BJ (cell line): Measurements from ENCODE around the gene BIRC3. TPM values are rescaled to one million over a fixed set of nuclear protein-coding genes. Genes with fewer than 3 reads are reported as not detected.

Source experiments
- CTCF ChIA-PET: fragments of 350-600 bp; formaldehyde crosslinking; extraction: SDS; loops from one replicate; lab custom pipeline; 2021; ENCODE audit warnings: antibody characterized with exemption, inconsistent platforms; lab: Yijun Ruan, JAX
- POLR2A ChIA-PET: fragments of 300-600 bp; sonication (Branson Sonifier 250); formaldehyde crosslinking; extraction: SDS; loops from one replicate; lab custom pipeline; 2021; ENCODE audit warnings: antibody characterized with exemption; lab: Charles Lee
- DNase-seq: peaks from one replicate; pipeline ENCODE4 v3.0.0-alpha.2; 2011; ENCODE audit warnings: low read depth
- H3K27me3 ChIP-seq: 2 replicates; pipeline ENCODE4 v1.6.0; 2011; ENCODE audit warnings: low read length; ENCODE audit not compliant: control insufficient read depth, insufficient read depth
- H3K36me3 ChIP-seq: 2 replicates; pipeline ENCODE4 v1.5.1; 2011; ENCODE audit warnings: low read length; ENCODE audit not compliant: control insufficient read depth, insufficient read depth
- H3K4me3 ChIP-seq: 2 replicates; pipeline ENCODE4 v1.5.1; 2011; ENCODE audit warnings: low read depth, mild to moderate bottlenecking, control low read depth, low read length
- polyA plus RNA-seq: library from polyadenylated mRNA; depleted of rRNA; stranded (reverse); fragments of >200 nt; gene quantifications from 2 replicates; pipeline ENCODE4 v1.2.3, GENCODE V29; 2011
- TF ChIP-seq, protein P1 (sequence below): IDR thresholded peaks from 2 replicates; pipeline ENCODE4 v1.5.1; 2011; ENCODE audit warnings: low read depth, mild to moderate bottlenecking, control low read depth, inconsistent platforms, low read length, moderate library complexity; ENCODE audit not compliant: insufficient read depth

The BIRC3 gene
- polyA plus RNA-seq, 1 experiment: 0.48 TPM

DNA sequence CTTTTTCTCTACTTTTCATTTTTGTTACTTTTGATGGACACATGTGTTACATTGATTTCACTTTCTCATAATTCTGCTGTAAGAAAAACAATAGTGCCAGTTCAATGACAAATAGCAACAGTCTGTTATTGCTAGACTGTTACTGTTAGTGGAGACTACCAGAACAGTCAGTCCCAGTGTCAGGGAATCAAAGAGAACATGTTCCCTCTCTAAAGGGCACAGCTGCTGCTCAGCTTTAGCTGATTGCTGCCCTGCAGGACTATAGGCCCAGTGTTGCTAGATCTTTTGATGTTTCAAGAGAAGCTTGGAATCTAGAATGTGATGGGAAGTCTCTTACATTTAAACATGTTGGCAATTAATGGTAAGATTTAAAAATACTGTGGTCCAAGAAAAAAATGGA lies 3.4 kb downstream of the BIRC3 start:
- POLR2A ChIA-PET: interaction anchor here (0.5 kb wide), 1 partner anchor 211 kb away, joined by 4 read pairs; no protein-coding TSS in a partner anchor

DNA sequence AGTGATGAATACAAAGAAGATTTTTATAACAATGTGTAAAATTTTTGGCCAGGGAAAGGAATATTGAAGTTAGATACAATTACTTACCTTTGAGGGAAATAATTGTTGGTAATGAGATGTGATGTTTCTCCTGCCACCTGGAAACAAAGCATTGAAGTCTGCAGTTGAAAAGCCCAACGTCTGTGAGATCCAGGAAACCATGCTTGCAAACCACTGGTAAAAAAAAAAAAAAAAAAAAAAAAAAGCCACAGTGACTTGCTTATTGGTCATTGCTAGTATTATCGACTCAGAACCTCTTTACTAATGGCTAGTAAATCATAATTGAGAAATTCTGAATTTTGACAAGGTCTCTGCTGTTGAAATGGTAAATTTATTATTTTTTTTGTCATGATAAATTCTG lies 5.3 kb downstream of the BIRC3 start:
- Histone ChIP-seq H3K4me3 (no peak overlapping the region), H3K36me3 (no peaks in the 10 kb centered on the region), H3K27me3 (no peaks in the 10 kb centered on the region)
- POLR2A ChIA-PET: no interaction called here
- CTCF ChIA-PET: no interaction called here
- no peak for DNase-seq
- TF ChIP-seq, protein P1, sequence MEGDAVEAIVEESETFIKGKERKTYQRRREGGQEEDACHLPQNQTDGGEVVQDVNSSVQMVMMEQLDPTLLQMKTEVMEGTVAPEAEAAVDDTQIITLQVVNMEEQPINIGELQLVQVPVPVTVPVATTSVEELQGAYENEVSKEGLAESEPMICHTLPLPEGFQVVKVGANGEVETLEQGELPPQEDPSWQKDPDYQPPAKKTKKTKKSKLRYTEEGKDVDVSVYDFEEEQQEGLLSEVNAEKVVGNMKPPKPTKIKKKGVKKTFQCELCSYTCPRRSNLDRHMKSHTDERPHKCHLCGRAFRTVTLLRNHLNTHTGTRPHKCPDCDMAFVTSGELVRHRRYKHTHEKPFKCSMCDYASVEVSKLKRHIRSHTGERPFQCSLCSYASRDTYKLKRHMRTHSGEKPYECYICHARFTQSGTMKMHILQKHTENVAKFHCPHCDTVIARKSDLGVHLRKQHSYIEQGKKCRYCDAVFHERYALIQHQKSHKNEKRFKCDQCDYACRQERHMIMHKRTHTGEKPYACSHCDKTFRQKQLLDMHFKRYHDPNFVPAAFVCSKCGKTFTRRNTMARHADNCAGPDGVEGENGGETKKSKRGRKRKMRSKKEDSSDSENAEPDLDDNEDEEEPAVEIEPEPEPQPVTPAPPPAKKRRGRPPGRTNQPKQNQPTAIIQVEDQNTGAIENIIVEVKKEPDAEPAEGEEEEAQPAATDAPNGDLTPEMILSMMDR: no peak

More for the DNA sequence above, 3.4 kb downstream of the BIRC3 start:
- TF ChIP-seq, protein P1: no peak
- CTCF ChIA-PET: interaction anchor here (0.7 to 1.2 kb wide), 2 partner anchors 198 to 715 kb away, joined by 3 read pairs; no protein-coding TSS in a partner anchor
- DNase-seq: no peak
- Histone ChIP-seq H3K4me3 (no peak overlapping the region), H3K36me3 (no peaks in the 10 kb centered on the region), H3K27me3 (no peaks in the 10 kb centered on the region)

DNA sequence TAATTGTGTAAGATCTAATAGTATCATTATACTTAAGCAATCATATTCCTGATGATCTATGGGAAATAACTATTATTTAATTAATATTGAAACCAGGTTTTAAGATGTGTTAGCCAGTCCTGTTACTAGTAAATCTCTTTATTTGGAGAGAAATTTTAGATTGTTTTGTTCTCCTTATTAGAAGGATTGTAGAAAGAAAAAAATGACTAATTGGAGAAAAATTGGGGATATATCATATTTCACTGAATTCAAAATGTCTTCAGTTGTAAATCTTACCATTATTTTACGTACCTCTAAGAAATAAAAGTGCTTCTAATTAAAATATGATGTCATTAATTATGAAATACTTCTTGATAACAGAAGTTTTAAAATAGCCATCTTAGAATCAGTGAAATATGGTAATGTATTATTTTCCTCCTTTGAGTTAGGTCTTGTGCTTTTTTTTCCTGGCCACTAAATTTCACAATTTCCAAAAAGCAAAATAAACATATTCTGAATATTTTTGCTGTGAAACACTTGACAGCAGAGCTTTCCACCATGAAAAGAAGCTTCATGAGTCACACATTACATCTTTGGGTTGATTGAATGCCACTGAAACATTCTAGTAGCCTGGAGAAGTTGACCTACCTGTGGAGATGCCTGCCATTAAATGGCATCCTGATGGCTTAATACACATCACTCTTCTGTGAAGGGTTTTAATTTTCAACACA lies 6.4 kb downstream of the BIRC3 start:
- Histone ChIP-seq H3K4me3 (no peak overlapping the region), H3K27me3 (no peaks in the 10 kb centered on the region), H3K36me3 (no peaks in the 10 kb centered on the region)
- peak; percentile 61 for DNase-seq
- TF ChIP-seq, protein P1: no peak
- POLR2A ChIA-PET: no interaction called here
- CTCF ChIA-PET: interaction anchor here (1.3 kb wide), 1 partner anchor 18 kb away, joined by 3 read pairs; no protein-coding TSS in a partner anchor

DNA sequence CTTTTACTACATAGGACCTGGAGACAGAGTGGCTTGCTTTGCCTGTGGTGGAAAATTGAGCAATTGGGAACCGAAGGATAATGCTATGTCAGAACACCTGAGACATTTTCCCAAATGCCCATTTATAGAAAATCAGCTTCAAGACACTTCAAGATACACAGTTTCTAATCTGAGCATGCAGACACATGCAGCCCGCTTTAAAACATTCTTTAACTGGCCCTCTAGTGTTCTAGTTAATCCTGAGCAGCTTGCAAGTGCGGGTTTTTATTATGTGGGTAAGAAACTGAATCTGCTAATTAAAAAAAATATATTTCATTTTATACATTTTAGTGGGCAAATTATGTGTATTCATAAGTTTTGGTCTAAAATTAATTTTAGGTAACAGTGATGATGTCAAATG lies 7.8 kb downstream of the BIRC3 start:
- DNase-seq: no peak
- CTCF ChIA-PET: interaction anchor here (1.1 kb wide), 1 partner anchor 31 kb away, joined by 3 read pairs; no protein-coding TSS in a partner anchor

DNA sequence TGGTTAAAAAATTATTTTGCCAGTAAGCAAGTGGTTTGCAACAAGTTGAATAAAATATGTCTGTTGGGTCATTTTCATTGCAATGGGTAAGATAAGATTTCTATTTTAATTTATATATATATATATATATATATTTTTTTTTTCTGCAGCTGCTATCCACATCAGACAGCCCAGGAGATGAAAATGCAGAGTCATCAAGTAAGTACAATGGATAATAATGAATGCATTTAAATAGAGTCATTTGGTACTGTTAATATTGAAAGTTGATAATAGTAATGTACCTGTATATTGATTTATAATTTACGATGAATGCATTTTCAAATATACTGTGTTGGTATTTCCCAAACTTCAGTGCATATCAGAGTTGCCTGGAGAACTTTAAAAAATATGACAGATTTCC lies 11.5 kb downstream of the BIRC3 start:
- no peak overlapping the region for H3K4me3 ChIP-seq
- CTCF ChIA-PET: interaction anchor here (1.2 kb wide), 1 partner anchor 13 kb away, joined by 4 read pairs; no protein-coding TSS in a partner anchor
- H3K36me3 ChIP-seq: no peaks in the 10 kb centered on the region
- H3K27me3 ChIP-seq: no peaks in the 10 kb centered on the region
- no peak for DNase-seq
- TF ChIP-seq, protein P1: no peak
- POLR2A ChIA-PET: no interaction called here

More for the DNA sequence above, 7.8 kb downstream of the BIRC3 start:
- TF ChIP-seq, protein P1: no peak
- H3K27me3 ChIP-seq: no peaks in the 10 kb centered on the region
- H3K4me3 ChIP-seq: no peak overlapping the region
- POLR2A ChIA-PET: no interaction called here
- no peaks in the 10 kb centered on the region for H3K36me3 ChIP-seq
